Epithelial cell of esophagus (primary cell): ENCODE results near the gene PEMT.

ENCODE experiments used
- DNase-seq: peaks from one replicate; pipeline ENCODE4 v3.0.0; 2010; ENCODE audit warnings: low read depth
- H3K4me3 ChIP-seq: 2 replicates; pipeline ENCODE4 v1.5.1; 2011; ENCODE audit warnings: mild to moderate bottlenecking, low read length, control low read depth
- CTCF ChIP-seq: IDR thresholded peaks from 2 replicates; pipeline ENCODE4 v1.5.1; 2011; ENCODE audit warnings: low read depth, mild to moderate bottlenecking, low read length, control low read depth, inconsistent platforms; ENCODE audit not compliant: insufficient read depth; ENCODE audit errors: missing control alignments

Gene PEMT

GRCh38 chr17:17460038-17460437 lies 131.5 kb downstream of the PEMT start:
- H3K4me3 ChIP-seq, result no peak overlapping the region
- TF ChIP-seq CTCF, result no peak

GRCh38 chr17:17457680-17458079 lies 133.8 kb downstream of the PEMT start:
- H3K4me3 ChIP-seq, result no peak overlapping the region
- DNase-seq, result no peak
- no peak for TF ChIP-seq CTCF

More at GRCh38 chr17:17460038-17460437, 131.5 kb downstream of the PEMT start:
- DNase-seq, result no peak

- no peak overlapping the region for H3K4me3 ChIP-seq
- no peak for TF ChIP-seq CTCF
- DNase-seq, result no peak
Measured at GRCh38 chr17:17456251-17456650, 135.3 kb downstream of the PEMT start.
